Measurements from ENCODE around the gene PHF10.

- no peak for TF ChIP-seq CTCF (IDR thresholded peaks at IDR 0.05)
- TF ChIP-seq POLR2A (IDR thresholded peaks at IDR 0.05): no peak
Measured at GRCh38 chr6:169689287-169689686, 35.0 kb downstream of the PHF10 start.

Data from uterus (tissue), 2 donors.